Urinary bladder (tissue), 4 donors: ENCODE results near the gene ABHD5. TPM values are rescaled to one million over a fixed set of nuclear protein-coding genes. Genes with fewer than 3 reads are reported as not detected.

Experiments
- DNase-seq: peaks from one replicate; pipeline ENCODE4 v3.0.0-alpha.2; 2015; ENCODE audit errors: extremely low spot score
- H3K27ac ChIP-seq: one replicate; pipeline ENCODE4 v1.5.1; 2013; ENCODE audit warnings: low read depth, mild to moderate bottlenecking, moderate library complexity
- H3K36me3 ChIP-seq: one replicate; pipeline ENCODE4 v1.6.1; 2013; ENCODE audit warnings: mild to moderate bottlenecking, moderate library complexity; ENCODE audit not compliant: insufficient read depth
- H3K4me1 ChIP-seq: one replicate; pipeline ENCODE4 v1.6.1; 2013; ENCODE audit warnings: mild to moderate bottlenecking, moderate library complexity; ENCODE audit not compliant: insufficient read depth
- H3K4me3 ChIP-seq: one replicate; pipeline ENCODE4 v1.5.1; 2013; ENCODE audit warnings: low read depth, low read length
- WGBS: extraction: QIAGEN DNeasy Blood & Tissue Kit; methylation state at CpG from one replicate; pipeline ENCODE4 v1.1.7; 2013; 5-methylcytosine and 5-hydroxymethylcytosine counted together
- polyA plus RNA-seq: library from polyadenylated mRNA; stranded (reverse); fragments of 200-250 nt; gene quantifications from one replicate; pipeline ENCODE4 v1.2.3, GENCODE V29; 2013
- total RNA-seq: library from RNA; depleted of rRNA; stranded (reverse); fragments of >200 nt; gene quantifications from one replicate; pipeline ENCODE4 v1.2.3, GENCODE V29; 2014
- donor health status: healthy with polysubstance abuse.
- donor health status: healthy.

Gene ABHD5
- total and polyA plus RNA-seq, 2 donors = 21.4 to 25.0 TPM

- Histone ChIP-seq H3K4me3 (peak overlapping the region; percentile 97), H3K36me3 (no peaks in the 10 kb centered on the region), H3K4me1 (peaks cover 3% of the 10 kb centered on the region), H3K27ac (peak overlapping the region; percentile 80)
- DNase-seq = no peak
- under 1% methylated on average over 72 of the region's 72 CpGs for WGBS
Measured at GRCh38 chr3:43691120-43691995, 620 bp downstream of the ABHD5 start.

- DNase-seq = no peak
- Histone ChIP-seq H3K36me3 (no peaks in the 10 kb centered on the region), H3K4me1 (peaks cover 3% of the 10 kb centered on the region), H3K27ac (no peak overlapping the region), H3K4me3 (no peak overlapping the region)
- 75% methylated on average over 8 of the region's 8 CpGs for WGBS
Measured at GRCh38 chr3:43692085-43692855, 1.5 kb downstream of the ABHD5 start.

DNA sequence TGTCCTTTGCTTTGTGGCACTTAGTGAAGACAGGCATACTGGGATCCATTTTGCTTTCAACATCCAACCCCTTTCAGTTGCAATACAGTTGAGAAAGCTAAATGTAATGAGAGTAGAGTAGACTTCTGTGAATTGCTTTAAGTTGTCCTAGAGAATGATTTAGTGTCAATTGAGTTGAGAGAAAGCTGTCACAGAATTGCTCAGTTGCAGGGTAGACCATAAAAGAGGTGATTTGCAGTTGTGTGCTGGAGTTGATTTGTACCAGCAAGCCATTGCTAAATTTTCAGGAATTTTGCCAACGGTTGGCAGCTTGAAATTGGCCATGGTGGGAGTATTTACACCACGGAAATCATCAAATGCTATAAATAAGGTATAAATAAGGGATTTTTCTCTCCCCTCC, 2.2 kb downstream of the ABHD5 start:
- Histone ChIP-seq H3K4me3 (no peak overlapping the region), H3K27ac (no peak overlapping the region), H3K36me3 (no peaks in the 10 kb centered on the region), H3K4me1 (peaks cover 3% of the 10 kb centered on the region)
- DNase-seq = no peak
- WGBS = 45% methylated on average over 2 of the region's 2 CpGs

DNA sequence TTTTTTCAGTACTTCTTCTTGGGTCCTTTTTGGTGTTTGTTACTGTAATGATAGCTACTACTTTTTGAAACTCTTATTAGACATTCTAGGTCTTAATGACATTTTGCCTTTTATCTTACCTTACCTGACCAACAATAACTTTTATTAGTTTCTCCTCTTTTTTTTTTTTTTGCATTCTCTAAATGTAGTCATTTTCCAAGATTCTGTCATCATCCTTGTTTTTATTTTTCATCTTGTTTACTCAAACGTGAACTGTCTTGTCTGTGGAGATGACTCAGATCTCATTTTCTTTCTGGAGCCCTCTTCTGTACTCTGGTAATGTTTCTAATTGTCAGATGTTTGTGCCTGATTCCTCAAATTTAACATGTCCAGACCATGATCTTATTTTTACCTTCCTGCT, 2.9 kb downstream of the ABHD5 start:
- no peak for DNase-seq
- no peak overlapping the region for H3K4me3 ChIP-seq
- 45% methylated on average over 1 of the region's 1 CpG for WGBS
- H3K4me1 ChIP-seq = peaks cover 3% of the 10 kb centered on the region
- H3K36me3 ChIP-seq = no peaks in the 10 kb centered on the region
- no peak overlapping the region for H3K27ac ChIP-seq

DNA sequence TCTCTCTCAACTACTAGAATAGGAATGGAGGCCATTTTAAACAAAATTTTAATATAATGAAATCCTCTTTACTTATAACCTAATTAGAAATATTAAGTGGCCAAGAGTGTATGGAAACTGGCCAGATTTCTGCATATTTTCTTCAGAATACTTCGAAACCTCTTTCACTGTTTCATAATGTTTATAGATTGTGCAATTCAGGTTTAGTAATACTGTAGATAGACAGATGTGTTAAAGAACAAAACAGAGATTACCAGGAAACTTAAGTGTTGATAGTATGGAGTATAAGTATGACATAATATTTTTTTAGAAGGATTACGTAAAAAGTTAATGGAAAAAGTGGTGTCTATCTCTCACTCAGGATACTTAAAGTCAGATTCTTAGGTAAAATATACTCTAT, 4.7 kb downstream of the ABHD5 start:
- Histone ChIP-seq H3K4me3 (no peak overlapping the region), H3K27ac (no peak overlapping the region), H3K36me3 (no peaks in the 10 kb centered on the region), H3K4me1 (no peaks in the 10 kb centered on the region)
- no peak for DNase-seq
- 57% methylated on average over 2 of the region's 2 CpGs for WGBS

DNA sequence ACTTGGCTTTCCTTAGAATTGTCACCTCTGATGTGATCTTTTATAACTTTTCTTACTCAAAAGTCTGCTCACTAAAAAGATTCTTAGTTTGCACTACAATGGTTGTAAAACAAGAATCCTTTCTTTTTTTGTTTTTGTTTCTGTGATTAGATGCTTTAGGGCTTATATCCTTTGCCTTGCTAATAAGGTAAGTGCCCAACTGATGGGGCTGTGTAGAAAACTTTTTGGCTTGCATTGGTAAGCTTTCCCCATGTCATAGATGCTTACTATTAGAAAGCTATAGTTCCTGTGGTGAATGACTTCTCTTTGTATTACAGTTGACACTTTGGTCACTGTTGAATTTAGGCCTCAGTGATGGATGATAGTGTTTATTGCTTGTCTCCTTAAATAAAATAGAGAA, 5.1 kb downstream of the ABHD5 start:
- no peaks in the 10 kb centered on the region for H3K4me1 ChIP-seq
- no peak overlapping the region for H3K27ac ChIP-seq
- no peaks in the 10 kb centered on the region for H3K36me3 ChIP-seq

DNA sequence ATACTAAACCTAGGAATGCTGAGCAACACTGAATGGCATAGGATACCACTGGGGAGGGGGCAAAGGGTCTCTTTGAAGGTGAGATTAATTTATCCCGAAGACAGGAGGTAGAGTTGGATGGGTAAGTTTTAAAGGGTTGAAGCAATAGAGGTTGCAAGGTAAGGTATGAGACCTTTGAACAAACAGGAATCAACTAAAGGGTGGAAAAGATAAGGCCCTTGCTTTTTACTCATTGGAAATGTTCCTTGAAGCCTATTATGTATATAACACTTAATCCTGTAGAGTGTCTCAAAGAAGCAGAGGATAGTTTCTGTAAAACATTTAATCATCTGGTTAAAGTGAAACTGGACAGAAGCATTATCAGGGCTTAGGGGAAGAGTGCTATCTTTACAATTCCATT, 5.7 kb downstream of the ABHD5 start:
- no peaks in the 10 kb centered on the region for H3K36me3 ChIP-seq
- no peak overlapping the region for H3K27ac ChIP-seq
- H3K4me3 ChIP-seq = no peak overlapping the region
- 20% methylated on average over 1 of the region's 1 CpG for WGBS
- no peak for DNase-seq
- no peaks in the 10 kb centered on the region for H3K4me1 ChIP-seq

More for the DNA sequence above, 5.1 kb downstream of the ABHD5 start:
- DNase-seq = no peak
- no peak overlapping the region for H3K4me3 ChIP-seq

DNA sequence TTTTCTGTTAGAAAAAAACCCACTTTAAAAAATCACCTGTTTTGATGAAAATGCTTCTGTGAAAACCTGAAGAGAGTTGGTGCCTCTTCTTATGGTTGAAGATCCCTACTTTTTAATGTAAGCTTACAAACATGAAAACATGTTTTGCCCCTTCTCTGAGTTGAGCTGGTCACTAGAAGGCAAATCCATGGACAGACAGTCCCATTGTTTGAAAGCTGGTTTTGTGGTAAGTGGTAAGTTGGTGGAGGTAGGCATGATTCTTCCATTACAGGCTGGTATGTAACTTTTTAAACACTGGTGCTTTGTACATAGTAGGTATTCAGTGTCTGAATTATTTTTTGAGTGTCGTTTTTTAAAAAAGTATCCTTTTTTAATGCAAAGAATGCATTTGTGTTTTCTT, 6.1 kb downstream of the ABHD5 start:
- WGBS = 86% methylated on average over 1 of the region's 1 CpG

DNA sequence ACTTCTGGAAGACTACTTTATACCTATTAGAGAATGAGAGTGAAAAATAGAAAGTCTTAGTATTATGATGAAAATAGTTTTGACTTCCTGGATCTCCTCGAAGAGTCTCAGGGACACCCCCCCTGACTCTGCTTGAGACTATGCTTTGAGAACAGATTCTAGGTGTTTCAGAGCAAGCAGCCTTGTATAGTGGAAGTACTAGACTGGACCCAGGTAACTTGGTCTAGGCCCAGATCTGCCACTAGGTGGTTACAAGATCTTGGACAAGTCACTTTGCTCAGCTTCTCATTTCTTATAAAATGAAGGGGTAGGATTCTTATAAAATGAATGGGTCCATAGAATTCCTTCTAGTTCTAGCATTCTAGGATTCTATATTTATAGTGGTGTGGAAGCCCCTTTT, 9.1 kb downstream of the ABHD5 start:
- Histone ChIP-seq H3K4me3 (no peak overlapping the region), H3K4me1 (no peaks in the 10 kb centered on the region), H3K27ac (no peak overlapping the region), H3K36me3 (no peaks in the 10 kb centered on the region)
- 89% methylated on average over 1 of the region's 1 CpG for WGBS
- no peak for DNase-seq

More for the DNA sequence above, 6.1 kb downstream of the ABHD5 start:
- Histone ChIP-seq H3K27ac (no peak overlapping the region), H3K4me3 (no peak overlapping the region), H3K4me1 (no peaks in the 10 kb centered on the region), H3K36me3 (no peaks in the 10 kb centered on the region)
- DNase-seq = no peak

- H3K36me3 ChIP-seq = no peaks in the 10 kb centered on the region
Measured at GRCh38 chr3:43704697-43705096, 14.0 kb downstream of the ABHD5 start.

GRCh38 chr3:43706342-43706741, 15.6 kb downstream of the ABHD5 start:
- DNase-seq = no peak
- 92% methylated on average over 7 of the region's 7 CpGs for whole genome bisulfite sequencing
- Histone ChIP-seq H3K36me3 (no peaks in the 10 kb centered on the region), H3K27ac (no peak overlapping the region), H3K4me3 (no peak overlapping the region), H3K4me1 (no peaks in the 10 kb centered on the region)

More at GRCh38 chr3:43704697-43705096, 14.0 kb downstream of the ABHD5 start:
- DNase-seq = no peak
- no peak overlapping the region for H3K27ac ChIP-seq
- no peaks in the 10 kb centered on the region for H3K4me1 ChIP-seq
- H3K4me3 ChIP-seq = no peak overlapping the region

DNA sequence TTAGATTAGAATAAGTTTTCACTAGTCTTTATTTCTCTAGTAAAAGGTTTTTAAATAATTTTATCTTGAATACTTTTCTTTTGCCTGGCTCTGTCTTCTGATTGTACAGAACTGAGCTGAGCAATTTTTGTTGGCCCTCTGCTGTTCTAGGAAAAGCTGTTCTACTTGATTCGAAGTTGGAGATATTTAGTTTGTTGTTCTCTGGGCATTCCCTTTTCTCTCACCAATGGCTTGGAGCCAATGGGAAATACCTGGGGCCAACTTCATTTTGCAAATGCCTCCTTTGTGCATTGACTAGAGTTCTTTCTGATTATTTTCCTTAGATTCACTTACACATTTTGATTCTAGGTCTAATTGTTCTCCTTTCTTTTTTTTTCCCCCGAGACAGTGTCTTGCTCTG, 16.5 kb downstream of the ABHD5 start:
- no peak overlapping the region for H3K27ac ChIP-seq
- no peak overlapping the region for H3K4me3 ChIP-seq
- DNase-seq = no peak
- no peaks in the 10 kb centered on the region for H3K4me1 ChIP-seq
- H3K36me3 ChIP-seq = peaks cover 1% of the 10 kb centered on the region
- 65% methylated on average over 2 of the region's 2 CpGs for WGBS

GRCh38 chr3:43707998-43708397, 17.3 kb downstream of the ABHD5 start:
- Histone ChIP-seq H3K36me3 (peaks cover 4% of the 10 kb centered on the region), H3K4me3 (no peak overlapping the region), H3K27ac (no peak overlapping the region), H3K4me1 (no peaks in the 10 kb centered on the region)
- DNase-seq = no peak

DNA sequence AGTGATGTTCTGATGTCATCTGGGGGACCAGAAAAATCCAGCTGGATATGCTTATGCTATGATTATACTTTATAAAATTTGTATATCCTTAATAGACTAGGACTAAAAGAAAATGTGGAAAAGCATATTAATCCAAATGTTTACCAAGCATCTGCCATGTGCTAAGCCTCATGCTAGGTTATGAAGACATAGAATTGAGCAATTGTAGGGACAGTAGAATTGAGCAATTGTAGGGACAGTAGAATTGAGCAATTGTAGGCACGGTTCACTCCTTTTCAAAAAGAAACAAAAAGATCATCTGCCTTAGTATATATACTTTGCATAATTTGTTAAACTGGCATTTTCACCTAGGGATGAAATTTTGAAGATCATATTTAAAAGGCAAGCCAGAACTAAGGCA, 18.3 kb downstream of the ABHD5 start:
- Histone ChIP-seq H3K27ac (no peak overlapping the region), H3K4me3 (no peak overlapping the region), H3K36me3 (peaks cover 6% of the 10 kb centered on the region), H3K4me1 (no peaks in the 10 kb centered on the region)
- DNase-seq = no peak
- 47% methylated on average over 1 of the region's 1 CpG for WGBS
